ENCODE measurements around the gene SPRED2. TPM values are rescaled to one million over a fixed set of nuclear protein-coding genes. Genes with fewer than 3 reads are reported as not detected.

Gene SPRED2
- total and polyA plus RNA-seq, 10 donors: 3.5 to 26.4 (median 13.8) TPM

GRCh38 chr2:65350651-65351056 is 81.7 kb downstream of the SPRED2 start:
- Histone ChIP-seq H3K27me3 (replicated peaks in 1 of 7) (no peaks in the 10 kb centered on the region), H3K27ac (no peak overlapping the region), H3K4me1 (peaks cover 11 to 34% (median 26%) of the 10 kb centered on the region in 6 donors), H3K9me3 (no peaks in the 10 kb centered on the region), H3K36me3 (no peaks in the 10 kb centered on the region), H3K4me3 (no peak overlapping the region)
- WGBS, 5 donors: 68 to 78% (median 71%) methylated on average over 6 of the region's 6 CpGs
- no peak for DNase-seq
- TF ChIP-seq CTCF (IDR thresholded peaks at IDR 0.05 in 8 of 11, conservative IDR thresholded peaks at IDR 0.05 in 3 of 11) (peak in 2 of 11 experiments; percentile 10 to 24), POLR2A (IDR thresholded peaks at IDR 0.05) (no peak), POLR2AphosphoS5 (IDR thresholded peaks at IDR 0.05) (no peak)
- intact Hi-C loops (cut with DNase I; ENCODE audit: low total_unique reads): no loop called here

GRCh38 chr2:65349863-65350262 is 82.5 kb downstream of the SPRED2 start:
- DNase-seq: no peak
- peaks cover 11 to 34% (median 26%) of the 10 kb centered on the region in 6 donors for H3K4me1 ChIP-seq

GRCh38 chr2:65347913-65348312 is 84.5 kb downstream of the SPRED2 start:
- 94 to 98% (median 95%) methylated on average over 2 of the region's 2 CpGs for WGBS, 5 donors
- Histone ChIP-seq H3K36me3 (peaks cover 0 to 5% (median 0%) of the 10 kb centered on the region in 6 donors), H3K4me3 (no peak overlapping the region), H3K27me3 (replicated peaks in 1 of 7) (no peaks in the 10 kb centered on the region), H3K27ac (no peak overlapping the region), H3K4me1 (peaks cover 11 to 27% (median 19%) of the 10 kb centered on the region in 6 donors), H3K9me3 (no peaks in the 10 kb centered on the region)
- TF ChIP-seq POLR2A (IDR thresholded peaks at IDR 0.05) (no peak), CTCF (IDR thresholded peaks at IDR 0.05 in 8 of 11, conservative IDR thresholded peaks at IDR 0.05 in 3 of 11) (no peak), POLR2AphosphoS5 (IDR thresholded peaks at IDR 0.05) (no peak)
- no peak for DNase-seq
- intact Hi-C loops (cut with DNase I; ENCODE audit: low total_unique reads): no loop called here

More at GRCh38 chr2:65349863-65350262, 82.5 kb downstream of the SPRED2 start:
- H3K4me3 ChIP-seq: no peak overlapping the region
- no peaks in the 10 kb centered on the region for H3K27me3 ChIP-seq (replicated peaks in 1 of 7)
- no peak overlapping the region for H3K27ac ChIP-seq
- intact Hi-C loops (cut with DNase I; ENCODE audit: low total_unique reads): no loop called here
- no peaks in the 10 kb centered on the region for H3K9me3 ChIP-seq
- TF ChIP-seq POLR2A (IDR thresholded peaks at IDR 0.05) (no peak), CTCF (IDR thresholded peaks at IDR 0.05 in 8 of 11, conservative IDR thresholded peaks at IDR 0.05 in 3 of 11) (no peak), POLR2AphosphoS5 (IDR thresholded peaks at IDR 0.05) (no peak)
- WGBS, 5 donors: 36 to 61% (median 45%) methylated on average over 4 of the region's 4 CpGs
- H3K36me3 ChIP-seq: no peaks in the 10 kb centered on the region

- TF ChIP-seq POLR2AphosphoS5 (IDR thresholded peaks at IDR 0.05) (no peak), CTCF (IDR thresholded peaks at IDR 0.05 in 8 of 11, conservative IDR thresholded peaks at IDR 0.05 in 3 of 11) (no peak), POLR2A (IDR thresholded peaks at IDR 0.05) (no peak)
- H3K27ac ChIP-seq: no peak overlapping the region
- intact Hi-C loops (cut with DNase I; ENCODE audit: low total_unique reads): no loop called here
- DNase-seq: no peak
- no peaks in the 10 kb centered on the region for H3K9me3 ChIP-seq
- H3K4me1 ChIP-seq: peaks cover 8 to 18% (median 11%) of the 10 kb centered on the region in 6 donors
- H3K36me3 ChIP-seq: peaks cover 0 to 5% (median 0%) of the 10 kb centered on the region in 6 donors
- WGBS, 5 donors: 87 to 98% (median 95%) methylated on average over 3 of the region's 3 CpGs
- no peaks in the 10 kb centered on the region for H3K27me3 ChIP-seq (replicated peaks in 1 of 7)
- H3K4me3 ChIP-seq: no peak overlapping the region
Measured at GRCh38 chr2:65345631-65346030, 86.8 kb downstream of the SPRED2 start.

All from spleen (tissue), 11 donors.